Measurements from ENCODE around the gene TBCK. TPM values are rescaled to one million over a fixed set of nuclear protein-coding genes. Genes with fewer than 3 reads are reported as not detected.
"Not testable (repeated sequence)": the region's sequence is repeated elsewhere in the genome, so short reads cannot be mapped to it uniquely, and the experiment has no call there.

Gene TBCK
- total RNA-seq, 1 donor from 2014 or later, result 24.4 TPM

- no peak for DNase-seq (ENCODE audit: extremely low read depth, low read depth, low spot score)
These were observed 7.1 kb upstream of the TBCK start for GRCh38 chr4:106323119-106323518.

- not testable (repeated sequence) for DNase-seq (ENCODE audit: extremely low read depth, low read depth, low spot score)
These were observed 5.8 kb upstream of the TBCK start for GRCh38 chr4:106321814-106322213.

GRCh38 chr4:106321168-106321567, 5.2 kb upstream of the TBCK start:
- not testable (repeated sequence) for DNase-seq (ENCODE audit: extremely low read depth, low read depth, low spot score)

- DNase-seq (ENCODE audit: extremely low read depth, low read depth, low spot score), result no peak
These were observed 4.2 kb upstream of the TBCK start for GRCh38 chr4:106320235-106320634.

- DNase-seq (ENCODE audit: extremely low read depth, low read depth, low spot score), result no peak
These were observed 2.5 kb upstream of the TBCK start for GRCh38 chr4:106318511-106318910.

GRCh38 chr4:106317815-106318214, 1.8 kb upstream of the TBCK start:
- no peak for DNase-seq (ENCODE audit: extremely low read depth, low read depth, low spot score)

- no peak for DNase-seq (ENCODE audit: extremely low read depth, low read depth, low spot score)
These were observed 882 bp upstream of the TBCK start for GRCh38 chr4:106316773-106317409.

- DNase-seq (ENCODE audit: extremely low read depth, low read depth, low spot score), result no peak
These were observed 487 bp downstream of the TBCK start for GRCh38 chr4:106315476-106315967.

- DNase-seq (ENCODE audit: extremely low read depth, low read depth, low spot score), result no peak
These were observed 1.0 kb downstream of the TBCK start for GRCh38 chr4:106314960-106315359.

- DNase-seq (ENCODE audit: extremely low read depth, low read depth, low spot score), result no peak
These were observed 2.9 kb downstream of the TBCK start for GRCh38 chr4:106312997-106313522.

- no peak for DNase-seq (ENCODE audit: extremely low read depth, low read depth, low spot score)
These were observed 3.6 kb downstream of the TBCK start for GRCh38 chr4:106312377-106312776.

GRCh38 chr4:106306561-106306960, 9.4 kb downstream of the TBCK start:
- DNase-seq (ENCODE audit: extremely low read depth, low read depth, low spot score), result no peak

GRCh38 chr4:106305435-106306055, 10.5 kb downstream of the TBCK start:
- DNase-seq (ENCODE audit: extremely low read depth, low read depth, low spot score), result no peak

- no peak for DNase-seq (ENCODE audit: extremely low read depth, low read depth, low spot score)
These were observed 11.4 kb downstream of the TBCK start for GRCh38 chr4:106304632-106305031.

- no peak for DNase-seq (ENCODE audit: extremely low read depth, low read depth, low spot score)
These were observed 12.3 kb downstream of the TBCK start for GRCh38 chr4:106303548-106304281.

GRCh38 chr4:106302062-106302438, 14.0 kb downstream of the TBCK start:
- no peak for DNase-seq (ENCODE audit: extremely low read depth, low read depth, low spot score)

GRCh38 chr4:106301393-106302061, 14.5 kb downstream of the TBCK start:
- no peak for DNase-seq (ENCODE audit: extremely low read depth, low read depth, low spot score)

- no peak for DNase-seq (ENCODE audit: extremely low read depth, low read depth, low spot score)
These were observed 16.0 kb downstream of the TBCK start for GRCh38 chr4:106299977-106300376.

- no peak for DNase-seq (ENCODE audit: extremely low read depth, low read depth, low spot score)
These were observed 18.6 kb downstream of the TBCK start for GRCh38 chr4:106297245-106298035.

- no peak for DNase-seq (ENCODE audit: extremely low read depth, low read depth, low spot score)
These were observed 21.9 kb downstream of the TBCK start for GRCh38 chr4:106294062-106294461.
